NCI-H146 (cell line): Measurements from ENCODE around the gene ALG3.

ENCODE experiments used
- DNase-seq: peaks from one replicate; lab custom pipeline; 2025; lab: John Stamatoyannopoulos, UW

Gene ALG3

DNA sequence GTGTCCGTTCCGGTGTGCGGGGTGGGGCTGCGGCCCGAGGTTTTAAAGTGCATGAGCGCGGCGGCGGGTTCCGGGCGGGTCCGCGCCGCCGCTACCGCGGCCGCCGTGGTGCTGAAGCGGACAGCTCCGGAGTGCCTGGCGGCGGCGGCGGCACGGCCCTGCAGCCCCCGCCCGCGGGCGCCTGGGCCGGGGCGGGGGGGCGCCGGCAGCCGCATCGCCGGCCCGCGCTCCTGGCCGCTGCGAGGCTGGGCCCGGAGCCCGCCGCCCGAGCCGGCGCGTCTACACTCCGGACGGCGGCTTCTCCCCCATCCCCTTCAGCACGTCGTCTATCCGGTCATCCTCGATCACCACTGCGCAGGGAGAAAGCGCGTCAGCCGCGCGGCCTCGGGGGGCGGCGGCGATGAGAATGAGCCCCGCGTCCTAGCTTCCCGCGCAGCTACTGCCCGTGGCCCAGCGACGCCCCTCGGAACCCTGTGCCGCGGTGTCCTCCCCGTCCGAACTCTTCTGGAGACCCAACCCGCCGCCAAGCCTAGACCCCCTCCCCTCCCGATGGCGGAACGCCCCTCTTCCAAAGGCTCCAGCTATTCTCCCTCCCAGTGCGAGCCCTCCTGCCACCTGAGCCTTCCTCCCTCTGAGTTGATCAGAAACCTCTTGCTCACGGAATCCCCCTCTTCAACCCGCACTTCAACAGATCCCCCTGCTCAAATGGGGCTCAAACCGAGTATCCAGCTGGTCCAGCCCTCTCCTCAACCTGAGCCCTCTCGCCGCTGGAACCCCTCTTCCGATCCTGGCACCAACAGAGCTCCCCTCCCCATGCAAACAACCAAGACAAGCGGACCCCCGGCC lies 11.3 kb upstream of the ALG3 start:
- peak; percentile 74 for DNase-seq

DNA sequence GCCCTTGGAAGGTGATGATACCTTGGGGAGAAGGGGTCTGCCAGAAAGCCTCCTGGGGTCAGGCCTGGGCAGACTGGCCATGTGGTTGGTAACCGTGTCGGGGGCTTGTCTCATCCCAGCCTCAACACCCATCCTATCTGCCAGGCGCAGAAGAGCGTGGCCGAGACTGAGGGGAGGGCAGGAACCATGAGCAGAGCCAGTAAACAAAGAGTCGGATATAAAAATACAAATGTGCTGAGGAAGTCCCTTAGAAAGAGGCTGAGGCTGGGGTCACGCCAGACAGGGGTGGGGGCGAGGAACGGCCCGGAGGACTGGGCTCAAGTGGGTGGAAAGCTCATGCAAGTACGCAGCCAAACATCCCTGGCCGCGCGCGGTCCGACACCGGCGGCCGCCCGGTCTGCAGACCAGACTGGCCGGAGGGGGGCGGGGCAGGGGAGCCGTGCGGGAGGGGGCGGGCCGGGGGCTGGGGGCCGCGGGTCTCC lies 10.7 kb upstream of the ALG3 start:
- DNase-seq: no peak

DNA sequence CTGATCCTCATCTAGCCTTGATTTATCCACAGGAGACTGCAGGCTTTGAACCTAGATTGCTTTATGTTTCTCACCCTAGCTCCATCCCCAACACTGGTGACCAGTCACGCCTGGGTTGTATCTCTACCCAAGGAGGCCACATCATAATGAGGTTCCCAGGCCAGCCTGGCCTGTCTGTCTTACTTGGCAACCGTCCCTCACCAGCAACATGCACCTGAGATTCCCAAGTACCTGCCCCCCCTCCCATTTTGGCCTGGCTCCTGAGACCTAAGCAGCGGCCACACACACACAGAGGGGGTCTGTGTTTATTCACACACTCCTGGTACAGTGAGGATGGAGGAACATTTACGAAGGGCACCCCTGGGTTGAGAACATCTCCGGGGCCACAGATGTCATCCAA lies 10.2 kb upstream of the ALG3 start:
- DNase-seq: no peak

DNA sequence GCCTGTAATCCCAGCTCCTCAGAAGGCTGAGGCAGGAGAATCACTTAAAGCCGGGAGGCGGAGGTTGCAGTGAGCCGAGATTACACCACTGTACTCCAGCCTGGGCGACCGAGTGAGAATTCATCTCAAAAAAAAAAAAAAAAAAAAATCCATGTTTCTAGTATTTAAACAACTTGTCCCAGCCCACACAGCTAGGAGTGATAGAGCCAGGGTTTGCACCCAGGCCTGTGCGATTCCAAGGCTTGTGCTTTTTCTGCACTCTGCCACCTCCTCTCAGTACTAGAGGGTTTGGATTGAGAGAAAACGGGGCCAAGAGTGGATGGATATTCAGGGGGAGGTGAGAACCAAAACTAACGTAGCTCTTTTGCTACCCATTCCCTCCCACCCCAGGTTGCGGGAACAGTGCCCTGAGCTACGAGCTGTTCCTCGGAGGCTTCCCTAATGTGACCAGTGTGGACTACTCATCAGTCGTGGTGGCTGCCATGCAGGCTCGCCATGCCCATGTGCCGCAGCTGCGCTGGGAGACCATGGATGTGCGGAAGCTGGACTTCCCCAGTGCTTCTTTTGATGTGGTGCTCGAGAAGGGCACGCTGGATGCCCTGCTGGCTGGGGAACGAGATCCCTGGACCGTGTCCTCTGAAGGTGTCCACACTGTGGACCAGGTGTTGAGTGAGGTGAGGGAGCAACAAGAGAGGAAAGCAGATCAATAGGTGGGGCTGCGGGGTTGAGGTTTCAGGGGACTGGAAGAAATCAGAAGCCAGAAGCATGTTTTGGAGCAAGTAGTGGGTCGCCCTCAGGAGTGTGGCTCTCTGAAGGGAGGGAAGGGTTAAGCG lies 8.5 kb upstream of the ALG3 start:
- DNase-seq: no peak

DNA sequence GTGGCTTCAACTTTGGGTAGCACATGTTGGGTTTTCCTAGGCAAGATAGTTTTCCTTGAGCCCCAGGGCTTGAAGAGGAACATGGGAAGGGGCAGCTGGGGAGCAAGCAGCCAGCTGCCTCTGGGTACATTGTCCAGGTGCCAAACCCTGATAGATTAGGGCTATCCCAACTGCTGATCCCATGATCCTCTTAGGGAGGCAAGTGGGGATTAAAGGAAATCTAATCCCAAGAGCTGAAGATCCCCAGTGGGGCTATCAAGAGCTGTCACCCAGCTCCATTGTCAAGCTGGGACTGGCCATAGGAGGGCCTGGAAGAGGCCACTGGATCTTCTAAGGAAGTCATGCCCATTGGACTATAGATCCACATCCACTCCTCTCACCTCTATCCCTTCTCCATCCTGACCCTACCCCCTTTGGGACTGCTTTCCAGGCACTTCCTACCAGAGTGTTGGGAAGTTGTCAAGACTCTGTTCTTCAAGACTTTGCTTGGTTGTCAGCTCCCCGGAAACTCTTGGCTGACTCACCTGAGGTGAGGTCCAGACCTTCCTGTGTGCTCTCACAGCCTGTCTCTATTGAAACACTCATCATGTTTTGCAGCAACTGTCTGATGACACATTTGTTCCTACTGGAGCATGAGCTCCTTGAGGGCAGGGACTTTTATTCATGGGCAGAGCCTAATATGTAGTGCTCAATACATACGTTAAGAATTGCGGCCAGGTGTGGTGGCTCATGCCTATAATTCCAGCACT lies 6.7 kb upstream of the ALG3 start:
- no peak for DNase-seq

DNA sequence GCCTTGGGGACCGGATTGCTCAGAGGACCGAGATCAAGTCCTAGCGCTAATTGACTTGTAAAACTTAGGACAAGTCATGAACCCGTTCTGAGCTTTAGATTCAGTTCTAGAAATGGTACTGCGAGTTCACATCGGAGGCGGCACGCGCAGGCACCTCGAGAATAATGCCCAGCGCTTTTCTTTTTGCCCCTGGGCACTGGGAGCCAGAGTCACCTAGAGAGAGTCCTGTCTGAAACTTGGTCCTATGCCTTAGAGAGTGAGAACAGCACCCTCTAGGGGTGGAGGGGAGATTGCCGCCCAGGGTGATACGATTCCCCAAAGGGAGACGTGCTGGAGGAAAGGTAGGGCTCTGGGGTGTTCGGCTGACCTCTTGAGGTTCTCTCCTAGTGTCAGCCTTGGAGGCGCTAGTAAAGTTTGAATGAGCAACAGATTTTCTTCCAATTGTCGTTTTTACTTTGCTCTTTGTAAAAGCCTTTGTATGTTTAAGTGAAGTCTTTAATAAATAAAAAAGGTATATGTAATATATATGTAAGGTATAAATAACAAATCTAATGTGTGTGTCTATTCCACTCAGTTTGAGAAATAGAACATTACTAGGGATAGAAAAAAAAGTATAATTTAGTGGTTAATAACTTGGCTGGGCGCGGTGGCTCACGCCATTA lies 1.5 kb upstream of the ALG3 start:
- DNase-seq: peak; percentile 95

DNA sequence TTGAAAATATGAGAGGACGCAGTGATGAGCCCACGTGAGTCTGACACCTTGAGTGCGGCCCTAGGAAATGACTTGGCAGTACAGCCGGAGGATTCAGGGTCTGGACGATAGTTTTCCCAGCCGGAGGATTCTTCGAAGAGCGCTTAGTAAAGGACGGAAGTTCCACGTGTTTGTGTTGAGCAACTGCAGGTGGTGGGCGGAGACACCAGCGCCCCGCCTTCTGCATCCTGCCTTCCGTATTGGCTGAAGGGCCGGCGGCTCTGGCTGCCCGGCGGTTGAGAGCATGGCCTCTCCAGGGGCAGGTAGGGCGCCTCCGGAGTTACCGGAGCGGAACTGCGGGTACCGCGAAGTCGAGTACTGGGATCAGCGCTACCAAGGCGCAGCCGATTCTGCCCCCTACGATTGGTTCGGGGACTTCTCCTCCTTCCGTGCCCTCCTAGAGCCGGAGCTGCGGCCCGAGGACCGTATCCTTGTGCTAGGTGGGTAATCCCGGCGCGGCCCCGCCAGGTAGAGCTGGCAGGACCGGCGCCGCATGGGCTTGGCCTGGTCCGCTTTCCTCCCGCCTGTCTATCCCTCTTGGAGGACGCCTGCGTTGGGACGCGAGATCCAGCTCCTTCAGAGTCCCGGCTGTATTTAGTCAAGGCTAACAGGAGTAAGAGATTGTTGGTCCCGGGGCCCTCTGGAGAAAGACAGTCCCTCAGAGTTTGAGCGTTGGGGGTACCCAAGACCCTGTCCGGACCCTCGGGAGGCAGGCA lies 827 bp upstream of the ALG3 start, which contains the start of gene EEF1AKMT4:
Gene EEF1AKMT4, plus strand, starts transcription at position 261 of the 755 bp plus-strand sequence. Its CDS starts 23 bp downstream, at position 284.
- DNase-seq: peak; percentile 100

DNA sequence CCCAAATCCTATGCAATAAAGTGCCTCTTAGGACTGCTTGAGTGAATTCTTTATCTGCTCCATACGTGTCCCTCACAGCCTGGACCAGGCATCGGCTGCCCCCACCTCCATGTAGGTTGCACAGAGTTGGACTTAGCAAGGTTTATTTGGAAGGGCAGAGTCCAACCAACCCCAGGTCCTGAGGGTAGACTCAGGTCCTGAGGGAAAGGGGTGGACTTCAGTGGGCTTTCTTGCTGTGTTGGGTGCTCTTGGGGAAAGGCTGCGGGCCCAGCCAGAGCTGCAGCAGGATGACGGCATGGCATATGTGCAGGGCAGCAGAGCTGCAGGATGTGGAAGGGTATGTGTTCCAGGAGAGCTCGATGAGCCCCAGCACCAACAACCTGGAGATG lies 6.5 kb downstream of the ALG3 start:
- no peak for DNase-seq

DNA sequence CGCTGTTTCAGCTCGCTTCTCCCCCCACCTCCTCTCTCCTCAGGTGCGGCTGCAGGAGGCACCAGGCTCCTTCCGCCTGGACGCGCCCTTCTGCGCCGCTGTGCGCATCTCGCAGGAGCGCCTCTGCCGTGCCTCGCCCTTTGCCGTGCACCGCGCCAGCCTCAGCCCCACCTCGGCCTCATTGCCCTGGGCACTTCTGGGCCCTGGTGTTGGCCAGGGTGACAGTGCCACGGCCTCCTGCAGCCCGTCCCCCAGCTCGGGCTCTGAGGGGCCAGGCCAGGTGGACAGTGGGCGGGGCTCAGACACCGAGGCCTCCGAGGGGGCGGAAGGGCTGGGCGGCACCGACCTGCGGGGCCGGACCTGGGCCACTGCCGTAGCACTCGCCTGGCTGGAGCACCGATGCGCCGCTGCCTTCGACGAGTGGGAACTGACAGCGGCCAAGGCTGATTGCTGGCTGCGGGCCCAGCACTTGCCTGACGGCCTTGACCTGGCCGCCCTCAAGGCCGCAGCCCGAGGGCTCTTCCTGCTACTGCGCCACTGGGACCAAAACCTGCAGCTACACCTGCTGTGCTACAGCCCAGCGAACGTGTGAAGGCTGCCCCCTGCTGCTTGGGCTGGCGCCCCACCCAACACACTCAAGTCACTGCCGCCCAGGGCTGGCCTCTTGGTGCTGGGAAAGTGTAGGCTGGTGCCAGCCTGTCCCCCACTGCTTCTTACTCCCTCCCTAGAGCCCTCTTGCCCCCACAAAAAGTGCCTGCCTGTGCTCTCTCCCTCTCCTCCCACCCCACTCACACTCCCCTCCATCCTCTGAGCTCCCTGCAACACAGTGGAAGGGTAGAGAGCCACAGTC lies 7.1 kb downstream of the ALG3 start:
- peak; percentile 56 for DNase-seq

DNA sequence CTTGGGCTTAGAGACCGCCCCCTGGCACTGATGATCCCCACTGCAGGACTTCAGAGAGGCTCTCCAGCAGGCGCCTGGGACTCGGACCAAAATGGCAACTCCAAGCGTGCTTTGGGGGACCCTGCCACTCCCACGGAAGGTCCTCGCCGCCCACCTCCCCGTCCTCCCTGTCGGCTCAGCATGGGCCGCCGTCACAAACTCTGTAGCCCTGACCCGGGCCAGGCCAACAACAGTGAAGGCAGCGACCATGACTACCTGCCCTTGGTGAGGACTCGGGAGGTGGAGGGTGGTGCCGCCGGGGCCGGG lies 7.7 kb downstream of the ALG3 start:
- no peak for DNase-seq

DNA sequence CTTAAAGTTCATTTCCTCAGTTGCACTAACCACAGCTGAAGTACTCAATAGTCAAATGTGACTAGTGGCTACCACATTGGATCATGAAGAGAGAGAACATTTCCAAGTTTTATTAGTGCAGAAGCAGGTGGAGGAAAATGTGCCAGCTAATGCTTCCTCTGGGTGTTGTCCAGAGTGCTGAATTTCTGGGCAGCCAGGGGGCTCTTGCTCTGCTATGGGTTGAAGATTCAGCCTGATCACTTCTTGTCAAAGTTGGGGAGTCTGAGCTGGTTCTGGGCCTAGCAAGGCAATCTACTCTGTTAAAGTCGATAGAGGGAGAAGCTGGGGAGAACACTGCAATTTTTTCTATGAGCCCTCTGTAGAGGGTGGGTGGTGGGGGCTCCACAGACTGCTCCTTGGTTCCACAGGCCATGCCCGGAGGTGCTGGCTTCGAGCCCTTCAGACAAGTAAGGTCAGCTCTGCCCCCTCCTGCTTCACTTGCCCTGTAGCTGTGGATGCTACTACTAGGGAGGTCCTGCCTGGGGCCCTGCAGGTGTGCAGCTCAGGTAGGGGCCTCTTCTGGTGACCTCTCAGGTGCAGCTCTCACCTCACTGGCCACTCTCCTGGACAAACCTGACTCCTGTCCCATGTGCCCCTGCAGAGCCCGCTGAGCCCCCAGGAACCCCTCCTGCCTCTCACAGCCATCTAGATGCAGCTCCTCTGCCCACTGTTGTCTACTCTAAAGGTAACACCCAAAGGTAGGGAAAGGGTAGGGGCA lies 8.2 kb downstream of the ALG3 start:
- no peak for DNase-seq

DNA sequence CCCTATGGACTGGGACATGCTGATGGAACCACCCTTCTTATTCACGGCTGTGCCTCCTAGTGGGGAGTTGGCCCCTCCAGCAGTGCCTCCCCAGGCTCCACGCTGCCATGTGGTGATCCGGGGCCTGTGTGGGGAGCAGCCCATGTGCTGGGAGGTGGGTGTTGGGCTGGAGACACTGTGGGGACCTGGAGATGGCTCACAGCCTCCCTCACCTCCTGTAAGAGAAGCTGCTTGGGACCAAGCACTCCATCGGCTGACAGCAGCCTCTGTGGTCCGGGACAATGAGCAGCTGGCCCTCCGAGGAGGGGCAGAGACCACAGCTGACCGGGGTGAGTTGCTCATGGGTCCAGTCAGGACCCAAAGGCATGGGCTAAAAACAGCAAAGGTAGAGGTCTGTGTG lies 9.1 kb downstream of the ALG3 start:
- DNase-seq: no peak

DNA sequence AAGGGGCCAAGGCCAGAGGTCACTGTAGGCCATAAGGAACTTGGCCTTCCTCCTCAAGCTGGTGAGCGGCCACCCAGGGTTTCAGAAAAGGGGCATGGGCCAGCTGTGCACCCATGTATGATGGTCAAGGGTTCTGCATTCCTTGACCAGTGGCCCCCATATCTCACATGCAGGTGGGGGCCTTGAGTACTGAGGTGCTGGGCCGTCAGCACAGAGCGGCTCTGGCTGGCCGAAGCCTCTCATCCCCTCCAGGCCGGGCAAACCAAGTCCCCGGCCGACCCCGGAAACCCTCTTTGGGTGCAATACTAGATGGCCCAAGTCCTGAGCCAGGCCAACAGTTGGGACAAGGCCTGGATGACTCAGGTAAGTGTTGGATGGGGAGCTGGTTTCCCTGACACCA lies 9.5 kb downstream of the ALG3 start:
- DNase-seq: no peak

DNA sequence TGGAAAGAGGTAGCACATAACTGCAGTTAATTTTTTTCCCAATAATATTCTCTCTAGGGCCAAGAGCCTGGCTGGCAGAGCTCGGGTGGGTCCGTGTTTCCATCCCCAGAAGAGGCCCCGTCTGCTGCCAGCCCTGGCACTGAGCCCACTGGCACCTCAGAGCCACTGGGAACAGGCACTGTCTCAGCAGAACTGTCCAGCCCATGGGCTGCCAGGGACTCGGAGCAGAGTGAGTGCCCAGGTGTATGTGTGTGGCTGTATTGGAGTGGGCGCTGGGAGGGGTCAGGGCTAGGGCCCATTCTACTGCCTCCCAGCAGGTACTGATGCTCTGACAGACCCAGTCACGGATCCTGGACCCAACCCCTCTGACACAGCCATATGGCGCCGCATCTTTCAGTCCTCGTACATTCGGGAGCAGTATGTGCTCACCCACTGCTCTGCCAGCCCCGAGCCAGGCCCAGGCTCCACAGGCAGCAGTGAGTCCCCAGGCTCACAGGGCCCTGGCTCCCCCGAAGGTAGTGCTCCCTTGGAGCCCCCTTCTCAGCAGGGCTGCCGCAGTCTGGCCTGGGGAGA lies 10.4 kb downstream of the ALG3 start:
- no peak for DNase-seq

DNA sequence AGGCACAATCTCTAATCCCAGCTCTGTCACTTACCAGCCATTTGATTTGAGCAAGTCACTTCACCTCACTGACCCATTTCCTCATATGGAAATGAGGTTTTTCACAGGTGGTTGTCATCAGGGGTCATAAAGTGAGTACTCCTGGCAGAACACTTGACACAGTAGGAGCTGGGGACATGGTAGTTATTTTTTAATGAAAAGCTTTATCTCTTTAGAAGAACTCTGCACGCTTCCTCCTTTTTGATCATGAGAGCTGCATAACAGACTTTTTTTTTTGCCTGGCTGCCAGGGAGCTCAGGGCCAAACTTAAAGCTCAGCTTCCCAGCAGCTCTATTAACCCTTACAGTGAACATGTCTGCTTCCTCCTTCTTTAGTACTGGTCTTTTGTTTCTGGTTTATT lies 11.0 kb downstream of the ALG3 start:
- no peak for DNase-seq

DNA sequence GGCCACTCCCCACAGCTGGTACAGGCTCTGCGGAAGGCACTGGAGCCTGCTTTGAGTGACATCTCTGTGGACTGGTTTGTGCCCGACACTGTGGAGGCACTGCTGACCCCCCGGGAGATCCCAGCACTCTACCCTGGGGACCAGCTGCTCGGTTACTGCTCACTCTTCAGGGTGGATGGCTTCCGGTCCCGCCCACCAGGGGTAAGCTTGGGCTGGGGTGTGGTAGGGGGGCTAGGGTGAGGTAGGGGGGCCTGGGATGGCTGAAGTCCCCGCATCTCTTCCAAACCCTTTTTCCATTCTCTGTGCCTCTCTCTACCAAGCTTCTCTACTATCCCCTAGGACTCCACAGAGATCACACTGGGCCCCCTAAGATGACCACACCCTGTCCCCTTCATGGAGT lies 11.6 kb downstream of the ALG3 start:
- DNase-seq: no peak

DNA sequence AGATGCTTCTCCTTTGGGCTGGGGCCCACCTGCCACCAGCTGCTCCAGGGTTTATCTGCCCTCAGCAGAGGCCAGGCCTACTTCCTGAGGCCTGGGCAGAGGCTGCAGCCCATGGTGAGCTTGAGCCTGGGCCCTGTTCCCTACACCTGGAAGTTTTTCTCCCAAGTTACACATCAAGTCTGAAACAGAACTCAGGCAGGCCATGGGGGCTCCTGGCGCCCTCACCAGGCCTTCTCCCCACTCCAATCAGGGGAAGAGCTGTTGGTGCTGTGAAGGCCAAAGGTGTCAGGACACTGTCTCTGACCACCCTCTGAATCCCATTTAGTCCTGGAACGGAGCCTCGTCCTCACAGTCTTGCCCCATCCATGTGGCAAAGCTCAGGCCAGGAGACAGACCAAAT lies 12.1 kb downstream of the ALG3 start:
- DNase-seq: no peak

DNA sequence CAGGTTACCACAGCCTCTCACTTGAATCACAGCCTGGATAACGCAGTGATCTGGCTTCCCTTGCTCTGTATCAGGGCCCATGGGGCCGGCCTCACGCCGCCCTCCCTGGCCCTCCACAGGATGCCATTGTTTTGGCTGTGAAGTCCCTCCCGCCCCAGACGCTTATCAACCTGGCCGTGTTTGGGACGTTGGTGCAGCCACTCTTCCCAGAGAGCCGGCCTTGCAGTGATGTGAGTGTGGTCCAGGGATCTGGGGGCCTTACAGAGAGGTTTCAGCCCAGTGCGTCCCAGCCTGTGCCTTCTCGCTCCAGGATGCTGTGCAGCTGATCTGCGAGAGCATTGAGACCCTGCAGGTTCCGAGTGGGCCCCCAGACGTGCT lies 12.7 kb downstream of the ALG3 start:
- DNase-seq: no peak

DNA sequence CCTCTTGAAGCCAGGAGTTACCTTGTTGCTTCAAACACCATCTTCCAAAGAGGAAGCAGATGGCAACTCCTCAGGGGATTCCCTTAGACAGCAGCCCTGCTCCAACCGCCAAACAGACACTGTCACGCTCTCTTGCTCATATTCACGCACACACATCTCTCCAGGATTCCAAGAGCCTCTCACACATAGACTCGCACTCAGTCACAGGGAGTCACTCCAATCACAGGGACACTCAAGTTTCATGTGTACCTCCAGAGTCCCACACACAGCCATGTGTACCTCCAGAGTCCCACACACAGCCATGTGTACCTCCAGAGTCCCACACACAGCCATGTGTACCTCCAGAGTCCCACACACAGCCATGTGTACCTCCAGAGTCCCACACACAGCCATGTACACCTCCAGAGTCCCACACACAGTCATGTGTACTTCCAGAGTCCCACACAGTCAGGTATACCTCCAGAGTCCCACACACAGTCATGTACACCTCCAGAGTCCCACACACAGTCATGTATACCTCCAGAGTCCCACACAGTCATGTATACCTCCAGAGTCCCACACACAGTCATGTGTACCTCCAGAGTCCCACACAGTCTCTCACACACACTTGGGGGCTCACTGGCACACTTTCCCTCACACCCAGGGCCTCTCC lies 13.3 kb downstream of the ALG3 start:
- DNase-seq: no peak
